Kidney epithelial cell (primary cell): ENCODE data around the gene STPG3. TPM values are rescaled to one million over a fixed set of nuclear protein-coding genes. Genes with fewer than 3 reads are reported as not detected.

Source experiments
- DNase-seq: peaks from one replicate; pipeline ENCODE4 v3.0.0-alpha.2; 2010; ENCODE audit warnings: low read depth
- H3K27me3 ChIP-seq: 2 replicates; pipeline ENCODE4 v1.6.0; 2011; ENCODE audit warnings: low read length; ENCODE audit not compliant: control insufficient read depth, insufficient read depth
- H3K36me3 ChIP-seq: 2 replicates; pipeline ENCODE4 v1.5.1; 2011; ENCODE audit warnings: low read length; ENCODE audit not compliant: control insufficient read depth, insufficient read depth
- H3K4me3 ChIP-seq: 2 replicates; pipeline ENCODE4 v1.5.1; 2011; ENCODE audit warnings: low read depth, mild to moderate bottlenecking, control low read depth, low read length
- total RNA-seq: library from RNA; depleted of rRNA; stranded (reverse); fragments of >200 nt; gene quantifications from 2 replicates; pipeline ENCODE4 v1.2.3, GENCODE V29; 2015
- TF ChIP-seq, protein P1 (sequence below): IDR thresholded peaks from 2 replicates; pipeline ENCODE4 v1.5.1; 2011; ENCODE audit warnings: mild to moderate bottlenecking, moderate library complexity, low read length, control low read depth, inconsistent platforms; ENCODE audit not compliant: insufficient read depth, poor library complexity, severe bottlenecking

STPG3 gene
- total RNA-seq, 1 donor from 2014 or later = not detected

DNA sequence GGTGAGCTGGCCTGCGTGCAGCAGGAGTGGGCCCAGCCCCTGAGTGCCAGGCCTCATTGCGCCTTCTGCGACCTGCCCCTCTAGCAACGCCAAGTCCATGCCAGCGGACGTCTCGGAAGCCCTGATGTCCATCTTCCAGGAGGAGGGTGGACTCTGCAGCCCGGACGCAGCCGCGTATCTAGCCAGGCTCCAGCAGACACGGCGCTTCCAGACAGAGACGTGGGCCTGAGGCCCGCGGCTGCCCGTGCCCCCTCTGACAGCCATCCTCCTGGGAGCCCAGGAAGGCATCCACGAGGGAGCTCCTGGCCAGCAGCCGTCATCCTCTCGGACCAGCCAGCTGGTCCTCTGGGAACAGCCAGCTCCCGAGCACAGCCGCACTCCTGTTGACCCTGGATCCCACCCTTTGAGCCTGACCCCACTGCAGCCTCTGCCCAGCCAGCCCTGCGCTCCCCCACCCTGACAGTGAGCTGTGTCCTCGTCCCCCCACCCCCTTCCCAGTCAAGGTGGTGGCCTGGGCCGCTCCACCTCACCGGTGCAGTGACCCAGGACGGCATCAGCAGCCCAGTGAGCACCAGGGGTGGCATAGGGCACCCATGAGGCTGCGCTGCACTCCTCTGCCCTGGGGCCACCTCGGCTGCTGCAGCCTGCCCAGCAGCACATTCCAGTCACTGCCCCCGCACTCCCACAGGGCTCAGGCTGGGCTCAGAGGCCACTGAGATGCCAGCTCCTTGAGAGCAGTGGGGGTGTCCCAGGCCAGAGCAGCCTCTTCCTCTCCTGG is 34.7 kb upstream of the STPG3 start:
- Histone ChIP-seq H3K27me3 (no peaks in the 10 kb centered on the region), H3K4me3 (no peak overlapping the region), H3K36me3 (no peaks in the 10 kb centered on the region)
- no peak for DNase-seq
- TF ChIP-seq, protein P1, sequence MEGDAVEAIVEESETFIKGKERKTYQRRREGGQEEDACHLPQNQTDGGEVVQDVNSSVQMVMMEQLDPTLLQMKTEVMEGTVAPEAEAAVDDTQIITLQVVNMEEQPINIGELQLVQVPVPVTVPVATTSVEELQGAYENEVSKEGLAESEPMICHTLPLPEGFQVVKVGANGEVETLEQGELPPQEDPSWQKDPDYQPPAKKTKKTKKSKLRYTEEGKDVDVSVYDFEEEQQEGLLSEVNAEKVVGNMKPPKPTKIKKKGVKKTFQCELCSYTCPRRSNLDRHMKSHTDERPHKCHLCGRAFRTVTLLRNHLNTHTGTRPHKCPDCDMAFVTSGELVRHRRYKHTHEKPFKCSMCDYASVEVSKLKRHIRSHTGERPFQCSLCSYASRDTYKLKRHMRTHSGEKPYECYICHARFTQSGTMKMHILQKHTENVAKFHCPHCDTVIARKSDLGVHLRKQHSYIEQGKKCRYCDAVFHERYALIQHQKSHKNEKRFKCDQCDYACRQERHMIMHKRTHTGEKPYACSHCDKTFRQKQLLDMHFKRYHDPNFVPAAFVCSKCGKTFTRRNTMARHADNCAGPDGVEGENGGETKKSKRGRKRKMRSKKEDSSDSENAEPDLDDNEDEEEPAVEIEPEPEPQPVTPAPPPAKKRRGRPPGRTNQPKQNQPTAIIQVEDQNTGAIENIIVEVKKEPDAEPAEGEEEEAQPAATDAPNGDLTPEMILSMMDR = no peak

DNA sequence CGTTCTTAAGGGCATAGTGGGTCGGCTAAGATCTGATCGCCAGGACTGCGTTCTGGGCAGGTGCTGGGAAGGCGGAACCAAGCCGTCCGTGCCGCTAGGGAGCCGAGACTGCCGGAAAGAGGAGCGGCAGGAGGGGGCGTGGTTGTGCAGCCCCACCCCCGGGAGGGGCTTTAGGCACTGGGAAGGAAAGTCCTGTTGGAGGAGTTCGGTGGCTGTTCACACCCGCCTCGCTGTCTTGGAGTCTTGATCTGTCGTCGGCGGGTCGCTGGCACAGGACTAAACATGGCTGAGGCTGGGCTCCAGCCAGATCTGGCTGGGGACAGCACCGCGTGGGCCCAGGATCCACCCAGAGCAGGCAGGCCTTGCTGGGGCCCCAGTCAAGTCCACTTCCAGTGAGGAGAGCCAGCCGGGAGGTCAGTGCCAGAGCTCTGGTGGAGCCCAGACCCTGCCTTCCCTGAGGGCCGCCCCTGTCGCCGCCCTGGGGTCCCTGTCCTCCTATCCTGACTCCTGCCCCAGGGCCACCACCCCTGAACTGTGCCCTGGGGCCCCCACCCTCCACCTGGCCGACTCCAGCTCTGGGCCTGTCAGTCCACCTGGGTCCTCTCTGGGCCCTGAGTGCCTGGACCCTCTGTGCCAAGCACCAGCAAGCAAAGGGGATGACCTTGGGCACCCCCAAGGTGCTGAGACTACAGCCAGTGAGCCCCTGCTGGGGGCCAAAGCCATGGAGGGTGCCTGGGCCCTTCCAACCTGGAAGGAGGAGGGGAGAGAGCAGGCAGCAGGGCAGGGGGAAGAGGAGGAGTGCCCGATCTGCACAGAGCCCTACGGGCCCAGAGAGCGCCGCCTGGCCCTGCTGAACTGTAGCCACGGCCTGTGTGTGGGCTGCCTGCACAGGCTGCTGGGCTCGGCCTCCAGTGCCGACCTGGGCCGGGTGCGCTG is 33.5 kb upstream of the STPG3 start:
- no peak for DNase-seq
- Histone ChIP-seq H3K36me3 (no peaks in the 10 kb centered on the region), H3K4me3 (no peak overlapping the region), H3K27me3 (no peaks in the 10 kb centered on the region)
- TF ChIP-seq, protein P1 = no peak

DNA sequence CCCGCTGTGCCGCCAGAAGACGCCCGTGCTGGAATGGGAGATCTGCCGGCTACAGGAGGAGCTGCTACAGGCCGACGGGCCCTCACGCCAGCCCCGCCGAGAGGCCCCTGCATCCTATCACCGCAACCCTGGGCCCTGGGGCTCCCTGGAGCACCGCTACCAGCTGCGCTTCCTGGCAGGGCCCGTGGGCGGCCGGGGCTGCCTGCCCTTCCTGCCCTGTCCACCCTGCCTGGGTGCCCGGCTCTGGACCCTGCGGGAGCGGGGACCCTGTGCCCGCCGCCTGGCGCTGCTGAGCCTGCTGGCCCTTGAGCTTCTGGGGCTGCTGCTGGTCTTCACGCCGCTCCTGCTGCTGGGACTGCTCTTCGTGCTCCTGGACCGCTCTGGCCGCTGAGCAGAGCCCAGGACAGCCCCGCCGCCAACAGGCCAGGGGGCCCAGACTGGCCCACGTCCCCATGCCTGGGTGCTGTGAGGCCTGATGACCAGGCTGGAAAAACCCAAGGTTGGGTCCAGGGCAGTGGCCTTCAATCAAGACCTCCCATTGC is 32.8 kb upstream of the STPG3 start:
- Histone ChIP-seq H3K4me3 (no peak overlapping the region), H3K27me3 (no peaks in the 10 kb centered on the region), H3K36me3 (no peaks in the 10 kb centered on the region)
- TF ChIP-seq, protein P1 = no peak
- no peak for DNase-seq

DNA sequence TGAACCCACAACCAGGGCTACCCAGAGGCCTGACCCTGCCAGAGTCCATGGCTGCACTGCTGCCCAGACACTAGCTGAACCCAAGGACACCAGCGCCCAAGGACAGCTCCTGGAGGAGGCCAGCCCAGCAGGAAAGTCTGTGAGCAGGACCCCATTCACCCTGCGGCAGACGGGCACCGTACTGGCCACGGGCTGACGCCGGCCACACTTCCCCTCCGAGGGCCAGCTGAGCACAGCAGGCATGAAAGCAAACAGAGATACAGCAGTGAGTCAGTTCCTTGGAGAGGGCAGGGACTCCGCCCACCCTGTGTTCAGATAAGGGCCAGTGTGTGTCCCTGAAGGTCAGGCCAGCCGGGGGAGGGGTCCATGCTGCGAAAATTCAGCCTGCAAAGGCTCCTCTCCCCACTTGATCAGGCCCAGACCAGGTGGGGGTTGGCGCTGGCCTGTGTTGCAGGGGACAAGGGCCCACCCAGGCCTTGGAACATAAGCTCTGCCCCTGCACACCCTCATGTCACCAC is 32.3 kb upstream of the STPG3 start:
- Histone ChIP-seq H3K27me3 (no peaks in the 10 kb centered on the region), H3K36me3 (no peaks in the 10 kb centered on the region), H3K4me3 (no peak overlapping the region)
- TF ChIP-seq, protein P1 = no peak
- DNase-seq = no peak

DNA sequence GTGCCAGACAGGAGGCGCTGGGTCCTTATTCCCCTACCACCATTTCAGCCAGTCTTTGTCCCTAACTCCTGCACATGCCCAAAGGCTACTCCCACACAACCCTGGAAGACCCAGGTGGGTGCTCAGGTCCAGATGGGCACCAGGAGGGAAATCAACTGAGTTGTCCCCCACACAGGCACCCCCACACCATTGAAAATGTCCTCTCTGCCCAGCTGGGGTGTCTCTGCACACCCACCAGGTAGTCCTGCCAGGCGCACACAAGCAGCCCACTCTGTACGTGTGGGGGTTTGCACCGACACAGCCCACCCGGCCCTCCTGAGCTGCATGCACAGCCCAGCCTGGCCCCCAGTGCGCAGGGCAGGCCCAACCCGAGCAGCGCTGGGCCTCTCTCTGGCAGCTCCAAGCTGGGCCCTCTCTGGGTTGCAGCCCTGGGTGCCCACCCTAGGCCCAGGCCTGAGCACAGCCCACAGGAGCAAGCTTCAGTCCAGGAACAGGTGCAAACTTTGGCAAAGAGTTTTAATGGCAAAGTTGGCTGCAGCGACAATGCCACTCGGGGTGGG is 31.2 kb upstream of the STPG3 start:
- TF ChIP-seq, protein P1 = no peak
- no peak for DNase-seq
- Histone ChIP-seq H3K27me3 (no peaks in the 10 kb centered on the region), H3K36me3 (no peaks in the 10 kb centered on the region), H3K4me3 (no peak overlapping the region)
